A549 (cell line): ENCODE data around the gene B3GALT6. TPM values are rescaled to one million over a fixed set of nuclear protein-coding genes. Genes with fewer than 3 reads are reported as not detected.

Experiments
- ATAC-seq, 2 experiments: fragments of 200-7000 bp in 1 of 2; fragments of >200 bp in 1 of 2; cut with Nextera tagmentation in 1 of 2; cut with Tn5 transposase in 1 of 2; 3 replicates each; pipeline versions ENCODE4 v1.8.0 to v1.9.1; 2018 to 2020; ENCODE audit warnings: mild to moderate bottlenecking in 1 of 2, moderate library complexity in 1 of 2
- CTCF ChIA-PET: fragments of 300-600 bp; sonication (Branson Sonifier 250); formaldehyde crosslinking; extraction: SDS; loops from one replicate; lab custom pipeline; 2021; ENCODE audit warnings: antibody characterized with exemption, inconsistent platforms; lab: Yijun Ruan, JAX
- POLR2A ChIA-PET: fragments of 350-600 bp; formaldehyde crosslinking; extraction: SDS; loops from one replicate; lab custom pipeline; 2021; ENCODE audit warnings: antibody characterized with exemption, inconsistent platforms; lab: Yijun Ruan, JAX
- DNase-seq, 2 experiments: peaks; one replicate each; pipeline versions ENCODE4 v3.0.0 to v3.0.0-alpha.2; 2011 to 2016; ENCODE audit warnings: low read depth in 1 of 2, low spot score in 1 of 2
- FAIRE-seq: peaks from 2 replicates; lab custom pipeline; 2011; peaks lifted over from hg19 to GRCh38; lab: Jason Lieb, UNC
- H3K27ac ChIP-seq, 2 experiments: fragments of >200 bp; sonication (Bioruptor Twin); formaldehyde crosslinking; 3 replicates each; pipeline ENCODE4 v1.5.1; 2016 to 2017
- H3K4me1 ChIP-seq: fragments of >200 bp; sonication (Bioruptor Twin); formaldehyde crosslinking; 3 replicates; pipeline ENCODE4 v1.6.1; 2016
- H3K4me2 ChIP-seq: fragments of >200 bp; sonication (Bioruptor Twin); formaldehyde crosslinking; 3 replicates; pipeline ENCODE4 v1.6.1; 2016
- H3K4me3 ChIP-seq: fragments of >200 bp; sonication (Bioruptor Twin); formaldehyde crosslinking; 3 replicates; pipeline ENCODE4 v1.5.1; 2016
- H3K9me3 ChIP-seq: fragments of >200 bp; sonication (Bioruptor Twin); formaldehyde crosslinking; 3 replicates; pipeline ENCODE4 v1.6.1; 2016
- BHLHE40 ChIP-seq: IDR thresholded peaks from 2 replicates; pipeline ENCODE4 v1.6.1; 2012; ENCODE audit warnings: low read depth, low read length, inconsistent platforms
- CBX8 ChIP-seq: fragments of 200-600 bp; sonication (generic); IDR thresholded peaks from 2 replicates; pipeline ENCODE4 v1.6.1; 2016
- E2F6 ChIP-seq: IDR thresholded peaks from 2 replicates; pipeline ENCODE4 v1.6.1; 2012; ENCODE audit warnings: low read depth, borderline replicate concordance
- ESRRA ChIP-seq: fragments of 150-350 bp; IDR thresholded peaks from 2 replicates; pipeline ENCODE4 v1.6.1; 2014; ENCODE audit warnings: mild to moderate bottlenecking, low read length, borderline replicate concordance
- FOXS1 ChIP-seq: fragments of 250-450 bp; sonication (Bioruptor Pico); IDR thresholded peaks from 2 replicates; pipeline ENCODE4 v1.5.0; 2020; ENCODE audit warnings: mild to moderate bottlenecking, moderate library complexity
- HOXA7 ChIP-seq: fragments of 250-450 bp; sonication (Bioruptor Pico); IDR thresholded peaks from 2 replicates; pipeline ENCODE4 v1.5.0; 2020; ENCODE audit warnings: mild to moderate bottlenecking, moderate library complexity
- JUNB ChIP-seq: fragments of >200 bp; sonication (Bioruptor Twin); formaldehyde crosslinking; IDR thresholded peaks from 2 replicates; pipeline ENCODE4 v1.6.1; 2016
- KDM1A ChIP-seq: fragments of 200-600 bp; sonication (generic); IDR thresholded peaks from 2 replicates; pipeline ENCODE4 v1.6.1; 2016; ENCODE audit warnings: low read depth, mild to moderate bottlenecking
- KDM5A ChIP-seq: fragments of 200-600 bp; sonication (generic); IDR thresholded peaks from 2 replicates; pipeline ENCODE4 v1.6.1; 2016; ENCODE audit warnings: antibody characterized with exemption, mild to moderate bottlenecking
- MAFK ChIP-seq: fragments of 450-650 bp; IDR thresholded peaks from 2 replicates; pipeline ENCODE4 v1.6.1; 2014; ENCODE audit not compliant: partially characterized antibody
- NPAS2 ChIP-seq: fragments of 250-450 bp; sonication (Bioruptor Pico); IDR thresholded peaks from 2 replicates; pipeline ENCODE4 v1.8.0; 2022; ENCODE audit warnings: mild to moderate bottlenecking, moderate library complexity, borderline replicate concordance
- NR3C1 ChIP-seq: fragments of >200 bp; sonication (Bioruptor Twin); formaldehyde crosslinking; IDR thresholded peaks from 3 replicates; pipeline ENCODE4 v1.6.1; 2017
- PBX3 ChIP-seq: IDR thresholded peaks from 2 replicates; pipeline ENCODE4 v1.6.1; 2012
- PHF8 ChIP-seq: fragments of 200-600 bp; sonication (generic); IDR thresholded peaks from 2 replicates; pipeline ENCODE4 v1.6.1; 2016; ENCODE audit warnings: low read depth, mild to moderate bottlenecking, antibody characterized with exemption, moderate library complexity, borderline replicate concordance
- POLR2A ChIP-seq: IDR thresholded peaks from 2 replicates; pipeline ENCODE4 v1.6.1; 2012; ENCODE audit warnings: mild to moderate bottlenecking, low read length
- RCOR1 ChIP-seq: fragments of 150-350 bp; IDR thresholded peaks from 2 replicates; pipeline ENCODE4 v1.6.1; 2014; ENCODE audit warnings: antibody characterized with exemption, low read length, low read depth
- RNF2 ChIP-seq: fragments of 200-600 bp; sonication (generic); IDR thresholded peaks from 2 replicates; pipeline ENCODE4 v1.6.1; 2016; ENCODE audit warnings: low read depth, mild to moderate bottlenecking, antibody characterized with exemption, moderate library complexity, borderline replicate concordance
- ZFP36 ChIP-seq: fragments of 450-650 bp; IDR thresholded peaks from 2 replicates; pipeline ENCODE4 v1.6.1; 2014; ENCODE audit warnings: borderline replicate concordance; ENCODE audit not compliant: partially characterized antibody
- WGBS: methylation state at CpG from one replicate; pipeline ENCODE4 v1.1.6; 2017; ENCODE audit errors: missing lambda C conversion rate; 5-methylcytosine and 5-hydroxymethylcytosine counted together
- polyA plus RNA-seq, 4 experiments: library from polyadenylated mRNA; depleted of rRNA in 3 of 4; stranded (reverse); fragments of >200 nt; fragmentation: RNase III in 1 of 4; extraction: RNeasy Plus Mini Kit Qiagen cat#74134 plus additional on column Dnase treatment in 1 of 4; gene quantifications; 2 replicates in 3 of 4; 3 replicates in 1 of 4; pipeline ENCODE4 v1.2.3, GENCODE V29; 2011 to 2017
- TF ChIP-seq, protein P1 (sequence below): IDR thresholded peaks from 2 replicates; pipeline ENCODE4 v1.6.1; 2012
- TF ChIP-seq, protein P2 (sequence below): fragments of 450-650 bp; IDR thresholded peaks from 2 replicates; pipeline ENCODE4 v1.6.1; 2014; ENCODE audit warnings: antibody characterized with exemption

B3GALT6 gene
- polyA plus RNA-seq, 2 of the 4 experiments (the other 2 are of a cell fraction), result 12.5 to 12.9 TPM

DNA sequence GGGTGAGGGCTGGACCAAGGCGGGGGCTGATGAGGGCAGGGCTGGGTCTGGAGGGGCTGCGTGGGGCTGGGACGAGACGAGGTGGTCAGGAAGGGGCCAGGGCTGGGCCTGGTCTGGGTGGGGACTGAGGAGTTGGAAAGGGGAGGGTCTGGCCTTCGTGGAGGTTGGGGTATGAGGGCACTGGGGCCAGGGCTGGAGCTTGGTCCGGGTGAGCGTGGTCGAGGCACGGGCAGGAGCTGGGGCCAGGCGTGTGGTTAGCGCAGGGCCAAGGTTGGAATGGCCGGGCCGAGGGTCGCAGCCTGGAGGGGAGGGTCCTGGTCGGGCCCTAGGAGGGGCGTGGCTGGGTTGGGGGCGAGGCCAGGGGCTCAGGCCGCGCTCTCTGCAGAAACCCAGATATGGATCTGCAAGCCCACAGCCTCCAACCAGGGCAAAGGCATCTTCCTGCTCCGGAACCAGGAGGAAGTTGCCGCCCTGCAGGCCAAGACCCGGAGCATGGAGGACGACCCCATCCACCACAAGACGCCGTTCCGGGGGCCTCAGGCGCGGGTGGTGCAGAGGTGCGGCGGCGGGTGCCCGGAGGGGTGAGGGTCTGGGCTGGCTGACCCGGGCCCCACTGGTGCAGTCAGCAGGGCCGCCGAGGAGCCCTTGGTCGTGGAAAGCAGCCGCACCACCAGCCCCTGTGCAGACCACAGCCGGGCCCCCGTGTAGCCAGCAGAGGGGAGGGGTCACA lies 49.4 kb upstream of the B3GALT6 start (continued):
- no peak for TF ChIP-seq E2F6
- no peak for TF ChIP-seq KDM5A
- TF ChIP-seq MAFK, result no peak
- no peak for TF ChIP-seq FOXS1
- TF ChIP-seq HOXA7 (CRISPR knock-in tag), result no peak
- no peak for TF ChIP-seq POLR2A
- TF ChIP-seq ZFP36, result no peak
- no peak for TF ChIP-seq ESRRA

DNA sequence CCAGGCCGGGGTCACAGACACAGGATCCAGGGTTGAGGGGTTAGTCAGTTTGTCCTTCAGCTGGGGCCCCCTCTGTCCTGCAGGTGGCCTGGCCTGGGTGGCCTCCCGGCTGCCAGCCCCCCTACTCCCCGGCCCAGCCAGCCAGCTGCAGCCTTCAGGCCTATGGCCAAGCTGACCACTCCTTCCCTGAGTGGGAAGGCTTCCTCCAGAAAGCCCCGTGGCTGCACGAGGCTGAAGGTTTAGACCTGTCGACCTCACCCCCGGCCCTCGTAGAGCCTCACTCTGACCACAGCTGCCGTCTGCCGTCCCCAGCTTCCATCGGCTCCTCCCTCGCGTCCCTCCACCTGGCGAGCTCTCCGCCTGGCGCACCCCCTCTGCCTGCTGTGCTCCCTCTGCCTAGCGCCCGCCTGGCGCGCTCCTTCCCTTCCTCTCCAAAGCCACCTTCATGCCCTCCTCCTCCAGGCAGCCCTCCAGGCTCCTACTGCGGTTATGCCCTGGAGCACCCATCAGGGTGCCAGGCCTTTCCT lies 48.8 kb upstream of the B3GALT6 start:
- Histone ChIP-seq H3K4me3 (no peak overlapping the region), H3K4me2 (no peak overlapping the region), H3K27ac (no peak overlapping the region), H3K9me3 (no peaks in the 10 kb centered on the region), H3K4me1 (no peaks in the 10 kb centered on the region)
- DNase-seq (no peak), ATAC-seq (no peak), FAIRE-seq (no peak)
- peak; percentile 76 for TF ChIP-seq ZFP36
- no peak for TF ChIP-seq JUNB
- no peak for TF ChIP-seq PHF8
- TF ChIP-seq RCOR1, result no peak
- TF ChIP-seq RNF2, result no peak
- ChIA-PET POLR2A (no interaction called here), CTCF (no interaction called here)
- 81% methylated on average over 19 of the region's 21 CpGs for WGBS

DNA sequence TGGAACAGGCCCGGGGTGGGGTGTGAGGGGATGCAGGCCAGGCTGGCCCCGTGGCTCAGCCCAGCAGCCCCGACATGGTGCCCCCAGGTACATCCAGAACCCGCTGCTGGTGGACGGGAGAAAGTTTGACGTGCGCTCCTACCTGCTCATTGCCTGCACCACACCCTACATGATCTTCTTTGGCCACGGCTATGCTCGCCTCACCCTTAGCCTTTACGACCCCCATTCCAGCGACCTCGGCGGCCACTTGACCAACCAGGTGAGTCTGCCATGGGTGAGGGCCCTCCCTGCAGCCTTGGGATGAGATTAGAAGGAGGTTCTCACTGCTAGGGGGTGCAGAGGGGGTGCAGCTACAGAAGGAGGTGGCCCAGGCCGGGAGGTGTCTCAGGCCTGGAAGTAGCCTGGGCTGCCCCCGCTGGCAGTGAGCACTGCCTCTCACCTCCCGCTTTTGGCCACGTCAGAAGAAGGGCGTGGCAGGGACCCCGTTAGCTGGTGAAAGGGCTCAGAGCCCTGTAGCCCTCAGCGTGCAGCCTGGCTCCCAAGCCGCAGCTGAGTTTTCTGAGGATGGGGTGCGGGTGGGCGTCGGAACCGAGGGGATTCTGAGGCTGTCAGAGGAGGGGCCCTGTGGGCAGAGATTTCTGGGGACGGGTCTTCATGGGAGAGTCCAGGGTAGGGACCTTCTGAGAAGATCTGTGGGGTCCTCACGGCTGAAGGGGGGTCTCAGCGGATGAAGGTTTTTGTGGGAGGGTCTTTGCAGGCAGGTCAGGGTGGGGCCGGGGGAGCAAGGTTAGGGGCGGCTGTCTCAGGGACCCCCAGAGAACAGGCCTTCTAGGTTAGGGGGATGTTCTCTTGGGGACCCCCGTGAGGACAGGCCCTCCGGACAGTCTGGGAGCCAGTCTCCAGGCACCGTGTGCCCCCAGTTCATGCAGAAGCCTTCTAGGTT lies 47.9 kb upstream of the B3GALT6 start:
- WGBS, result 81% methylated on average over 18 of the region's 33 CpGs
- Histone ChIP-seq H3K27ac (no peak overlapping the region), H3K4me2 (no peak overlapping the region), H3K4me1 (no peaks in the 10 kb centered on the region)
- CTCF ChIA-PET, result interaction anchor here (0.6 kb wide), 1 partner anchor 61 kb away, joined by 3 read pairs; no protein-coding TSS in a partner anchor
- FAIRE-seq (no peak), ATAC-seq (no peak), DNase-seq (no peak)
- POLR2A ChIA-PET, result no interaction called here
- TF ChIP-seq, protein P1, sequence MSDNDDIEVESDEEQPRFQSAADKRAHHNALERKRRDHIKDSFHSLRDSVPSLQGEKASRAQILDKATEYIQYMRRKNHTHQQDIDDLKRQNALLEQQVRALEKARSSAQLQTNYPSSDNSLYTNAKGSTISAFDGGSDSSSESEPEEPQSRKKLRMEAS, result no peak
- TF ChIP-seq PBX3, result no peak
- no peak for TF ChIP-seq NR3C1
- TF ChIP-seq CBX8, result no peak
- TF ChIP-seq, protein P2, sequence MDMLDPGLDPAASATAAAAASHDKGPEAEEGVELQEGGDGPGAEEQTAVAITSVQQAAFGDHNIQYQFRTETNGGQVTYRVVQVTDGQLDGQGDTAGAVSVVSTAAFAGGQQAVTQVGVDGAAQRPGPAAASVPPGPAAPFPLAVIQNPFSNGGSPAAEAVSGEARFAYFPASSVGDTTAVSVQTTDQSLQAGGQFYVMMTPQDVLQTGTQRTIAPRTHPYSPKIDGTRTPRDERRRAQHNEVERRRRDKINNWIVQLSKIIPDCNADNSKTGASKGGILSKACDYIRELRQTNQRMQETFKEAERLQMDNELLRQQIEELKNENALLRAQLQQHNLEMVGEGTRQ, result no peak
- no peak for TF ChIP-seq NPAS2 (CRISPR knock-in tag)
- no peak for TF ChIP-seq KDM1A
- no peak for TF ChIP-seq BHLHE40
- TF ChIP-seq, all 56 proteins: peak for 0
- no peaks in the 10 kb centered on the region for H3K9me3 ChIP-seq
- no peak overlapping the region for H3K4me3 ChIP-seq
